SKM-1 treated with dmso at 0.1 percent for 144 hours (cell line): Measurements from ENCODE around the gene TLR6.
A peak's percentile ranks its signal among the peaks of the same experiment; 100 is the strongest.
"Not testable (repeated sequence)": the region's sequence is repeated elsewhere in the genome, so short reads cannot be mapped to it uniquely, and the experiment has no call there.

Experiments used
- DNase-seq: peaks from one replicate; lab custom pipeline; 2025; ENCODE audit not compliant: unreplicated experiment; lab: John Stamatoyannopoulos, UW

The TLR6 gene

DNA sequence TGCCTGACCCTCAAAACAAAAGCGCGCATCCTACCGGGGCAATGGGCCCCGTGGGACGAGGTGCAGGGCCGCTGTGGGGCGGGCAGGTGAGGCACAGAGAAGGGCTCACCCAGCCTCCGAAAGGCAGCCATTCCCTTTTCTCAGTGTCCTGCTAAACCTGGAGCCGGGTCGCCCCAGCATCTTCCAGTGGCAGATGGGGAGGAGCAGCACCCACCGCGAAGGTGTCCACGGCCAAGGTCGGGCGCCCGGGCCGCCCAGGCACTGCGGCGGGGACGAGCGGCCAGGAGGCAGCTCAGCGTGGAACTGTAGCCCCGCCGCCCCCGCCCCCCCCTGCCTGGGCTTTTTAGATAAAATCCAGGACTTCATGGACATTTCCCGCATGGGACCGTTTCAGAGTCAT, 32.9 kb downstream of the TLR6 start:
- DNase-seq: no peak

DNA sequence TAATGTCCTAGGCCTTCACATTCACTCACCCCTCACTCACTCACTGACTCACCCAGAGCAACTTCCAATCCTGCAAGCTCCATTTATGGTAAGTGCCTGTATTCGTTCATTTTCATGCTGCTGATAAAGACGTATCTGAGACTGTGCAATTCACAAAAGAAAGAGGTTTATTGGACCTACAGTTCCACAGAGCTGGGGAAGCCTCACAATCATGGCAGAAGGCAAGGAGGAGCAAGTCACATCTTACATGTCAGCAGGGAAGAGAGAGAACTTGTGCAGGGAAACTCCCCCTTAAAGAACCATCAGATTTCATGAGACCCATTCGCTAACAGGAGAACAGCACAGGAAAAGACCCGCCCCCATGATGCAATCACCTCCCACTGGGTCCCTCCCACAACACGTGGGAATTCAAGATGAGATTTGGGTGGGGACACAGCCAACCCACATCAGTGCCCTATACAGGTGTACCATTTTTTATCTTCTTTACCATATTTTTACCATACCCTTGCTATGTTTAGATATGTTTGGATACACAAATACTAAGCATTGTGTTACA, 33.8 kb downstream of the TLR6 start:
- DNase-seq: no peak

DNA sequence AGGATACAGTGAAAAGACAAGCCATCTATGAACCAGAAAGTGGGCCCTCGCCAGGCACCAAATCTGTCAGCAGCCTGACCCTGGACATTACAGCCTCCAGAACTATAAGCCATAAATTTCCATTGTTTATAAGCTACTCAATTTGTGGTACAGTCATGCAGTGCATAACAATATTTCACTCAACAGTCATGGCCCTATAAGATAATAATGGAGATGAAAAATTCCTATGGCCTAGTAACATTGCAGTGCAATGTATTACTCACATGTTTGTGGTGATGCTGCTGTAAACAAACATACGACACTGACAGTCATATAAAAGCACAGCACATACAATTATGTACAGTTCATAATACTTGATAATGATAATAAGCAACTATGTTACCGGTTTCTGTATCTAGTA, 34.9 kb downstream of the TLR6 start:
- no peak for DNase-seq

GRCh38 chr4:38820329-38821061, 36.1 kb downstream of the TLR6 start:
- no peak for DNase-seq

DNA sequence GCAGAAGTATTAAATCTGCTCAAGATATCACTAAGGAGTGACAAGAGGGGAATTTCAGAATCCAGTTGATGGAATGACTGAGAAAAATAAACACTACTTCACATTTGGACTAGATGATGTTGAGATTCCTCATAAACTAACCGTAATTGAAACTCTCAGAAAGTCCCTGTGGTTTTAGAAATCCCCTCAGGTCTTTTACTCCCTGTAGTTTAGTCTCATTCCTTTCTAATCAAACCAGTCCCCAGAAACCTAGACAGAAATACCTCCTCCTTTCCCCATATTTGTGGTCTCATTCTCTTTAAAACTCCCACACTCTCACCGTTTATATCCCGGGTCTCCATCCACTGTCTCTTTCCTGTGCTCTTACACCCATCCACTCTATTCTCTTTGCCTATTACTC, 37.0 kb downstream of the TLR6 start:
- no peak for DNase-seq

GRCh38 chr4:38818441-38818976, 38.1 kb downstream of the TLR6 start:
- DNase-seq: no peak

GRCh38 chr4:38815885-38816782, 40.5 kb downstream of the TLR6 start:
- DNase-seq: peak; percentile 46

GRCh38 chr4:38814386-38814785, 42.2 kb downstream of the TLR6 start:
- no peak for DNase-seq

DNA sequence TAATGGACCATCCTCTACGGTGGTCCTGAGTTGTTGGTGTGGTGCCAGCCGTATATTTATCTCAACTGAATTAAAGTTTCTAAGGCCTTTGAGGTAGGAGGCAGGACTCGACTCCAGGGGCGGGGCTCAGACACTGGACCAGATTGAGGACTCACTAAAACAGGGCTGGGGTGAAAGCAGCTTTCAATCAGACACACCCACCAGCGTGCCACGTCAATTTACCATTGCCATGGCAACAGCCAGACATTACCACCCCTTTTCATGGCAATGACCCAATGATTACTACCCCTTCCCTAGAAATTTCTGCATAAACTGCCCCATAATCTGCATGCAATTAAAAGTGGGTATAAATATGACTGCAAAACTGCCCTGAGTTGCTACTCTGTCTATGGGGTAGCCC, 45.3 kb downstream of the TLR6 start:
- DNase-seq: no peak

DNA sequence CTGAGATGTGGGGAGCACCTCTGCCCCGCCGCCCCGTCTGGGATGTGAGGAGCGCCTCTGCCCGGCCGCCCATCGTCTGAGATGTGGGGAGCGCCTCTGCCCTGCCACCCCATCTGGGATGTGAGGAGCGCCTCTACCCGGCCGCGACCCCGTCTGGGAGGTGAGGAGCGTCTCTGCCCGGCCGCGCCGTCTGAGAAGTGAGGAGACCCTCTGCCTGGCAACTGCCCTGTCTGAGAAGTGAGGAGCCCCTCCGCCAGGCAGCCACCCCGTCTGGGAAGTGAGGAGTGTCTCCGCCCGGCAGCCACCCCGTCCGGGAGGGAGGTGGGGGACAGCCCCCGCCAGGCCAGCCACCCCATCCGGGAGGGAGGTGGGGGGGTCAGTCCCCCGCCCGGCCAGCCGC, 49.2 kb downstream of the TLR6 start:
- not testable (repeated sequence) for DNase-seq

GRCh38 chr4:38806251-38806650, 50.4 kb downstream of the TLR6 start:
- not testable (repeated sequence) for DNase-seq

GRCh38 chr4:38805530-38806145, 51.0 kb downstream of the TLR6 start:
- peak; percentile 89 for DNase-seq

GRCh38 chr4:38804654-38805295, 51.8 kb downstream of the TLR6 start, which contains the start of gene TLR1:
Gene TLR1 (minus strand): TSS chr4:38804791. CDS start chr4:38798831, 5,960 bp downstream.
- DNase-seq: peak; percentile 60

DNA sequence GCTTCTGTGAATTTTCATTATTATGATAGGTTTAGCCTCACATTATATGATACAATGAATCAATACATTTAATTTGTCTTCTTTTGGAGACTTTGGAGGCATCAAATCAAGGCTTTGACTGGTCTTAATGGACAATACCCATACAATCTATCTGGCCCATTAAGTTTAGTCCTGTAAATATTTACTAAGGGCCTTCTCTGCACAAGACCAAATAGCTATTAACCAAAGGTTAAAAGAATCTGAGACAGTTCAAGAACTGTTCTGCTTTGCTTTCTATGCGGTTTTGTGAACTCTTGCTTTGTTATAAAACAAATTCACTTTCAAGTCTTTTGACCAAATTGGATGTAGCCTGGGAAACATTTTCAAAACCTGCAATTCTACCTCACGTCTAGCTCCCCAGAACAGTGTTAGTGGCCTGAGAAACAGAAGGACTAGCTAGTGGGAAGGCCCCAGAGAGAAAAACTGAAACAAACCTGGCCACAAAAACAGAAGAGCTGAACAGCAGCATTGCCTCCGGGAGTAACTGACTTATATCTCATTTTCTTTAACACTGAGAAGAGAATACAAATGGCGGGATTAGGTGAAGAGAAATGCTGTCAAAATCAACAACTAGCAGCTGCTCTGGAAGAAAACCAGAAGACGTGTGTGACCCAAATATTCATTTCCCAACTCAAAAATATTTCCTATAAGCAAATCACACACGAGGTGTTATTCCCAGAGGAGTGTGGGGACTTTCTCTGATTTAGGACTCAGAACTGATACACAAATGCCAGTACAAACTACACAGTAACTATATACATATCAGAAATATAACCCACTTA, 52.6 kb downstream of the TLR6 start:
- DNase-seq: no peak

- DNase-seq: no peak
Measured at GRCh38 chr4:38802561-38803355, 53.9 kb downstream of the TLR6 start.

GRCh38 chr4:38800961-38801450, 55.6 kb downstream of the TLR6 start:
- peak; percentile 32 for DNase-seq

- no peak for DNase-seq
Measured at GRCh38 chr4:38800366-38800765, 56.3 kb downstream of the TLR6 start.

DNA sequence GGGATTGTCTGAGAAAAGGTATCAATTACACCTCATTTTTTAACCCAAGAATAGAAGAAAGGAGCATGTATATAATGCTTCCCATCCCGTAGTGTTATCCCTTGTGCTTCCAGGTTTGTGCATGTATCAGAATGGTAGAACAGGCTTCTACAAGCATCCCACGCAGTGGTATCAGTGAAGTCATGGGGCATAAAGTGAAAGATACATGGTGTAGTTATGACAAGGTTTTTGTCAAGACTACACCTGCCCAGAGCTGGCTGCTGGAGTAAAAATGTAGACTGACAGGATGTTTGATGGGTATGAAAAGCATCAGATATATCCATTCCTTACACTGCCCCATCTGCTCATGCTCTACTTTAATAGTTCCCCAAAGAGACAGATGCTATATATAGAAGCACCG, 61.5 kb downstream of the TLR6 start:
- no peak for DNase-seq

DNA sequence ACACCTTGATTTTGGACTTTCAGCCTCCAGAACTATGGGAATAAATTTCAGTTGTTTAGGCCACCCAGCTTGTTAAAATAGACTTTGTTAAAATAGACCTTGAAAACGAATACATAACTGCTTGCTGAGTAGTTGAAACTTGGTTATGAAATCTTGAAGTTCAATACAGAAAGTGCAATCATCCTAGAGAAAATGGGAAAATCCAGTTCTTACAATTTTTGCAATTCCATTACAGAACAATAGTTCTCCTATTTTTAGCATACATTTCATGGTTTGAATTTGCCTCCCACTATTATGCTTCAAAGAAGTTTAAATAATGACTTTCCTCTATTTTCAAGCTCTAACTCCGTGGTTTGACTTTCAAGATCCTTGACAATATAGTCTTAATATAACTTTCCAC, 62.6 kb downstream of the TLR6 start:
- no peak for DNase-seq
